Panc1 (cell line): ENCODE results near the gene MFAP4.
"Not testable (repeated sequence)": the region's sequence is repeated elsewhere in the genome, so short reads cannot be mapped to it uniquely, and the experiment has no call there.

Source experiments
- POLR2AphosphoS5 ChIP-seq: IDR thresholded peaks from 2 replicates; pipeline ENCODE4 v1.6.1; 2012; ENCODE audit warnings: mild to moderate bottlenecking, low read depth, low read length, moderate library complexity
- TCF7L2 ChIP-seq: IDR thresholded peaks from 2 replicates; pipeline ENCODE4 v1.6.1; 2011; ENCODE audit warnings: mild to moderate bottlenecking, low read depth, low read length, inconsistent platforms
- TF ChIP-seq, protein P1 (sequence below): fragments of 450-650 bp; IDR thresholded peaks from 2 replicates; pipeline ENCODE4 v1.5.1; 2017; ENCODE audit warnings: mild to moderate bottlenecking
- TF ChIP-seq, protein P2 (sequence below), 2 experiments: IDR thresholded peaks; 2 replicates each; pipeline ENCODE4 v1.6.1; 2011 to 2012; ENCODE audit warnings: low read depth in 2 of 2, control low read depth in 1 of 2, low read length in 1 of 2, mild to moderate bottlenecking in 1 of 2, moderate library complexity in 1 of 2; ENCODE audit not compliant: insufficient read depth in 1 of 2

DNA sequence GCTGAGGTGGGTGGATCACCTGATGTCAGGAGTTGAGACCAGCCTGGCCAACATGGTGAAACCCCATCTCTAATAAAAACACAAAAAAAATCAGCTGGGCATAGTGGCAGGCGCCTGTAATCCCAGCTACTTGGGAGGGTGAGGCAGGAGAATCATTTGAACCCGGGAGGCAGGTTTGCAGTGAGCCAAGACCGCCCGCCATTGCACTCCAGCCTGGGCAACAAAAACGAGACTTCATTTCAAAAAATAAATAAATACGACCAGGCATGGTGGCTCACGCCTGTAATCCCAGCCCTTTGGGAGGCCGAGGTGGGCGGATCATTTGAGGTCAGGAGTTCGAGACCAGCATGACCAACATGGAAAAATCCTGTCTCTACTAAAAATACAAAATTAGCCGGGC, 33.6 kb downstream of the MFAP4 start:
- TF ChIP-seq, protein P1, sequence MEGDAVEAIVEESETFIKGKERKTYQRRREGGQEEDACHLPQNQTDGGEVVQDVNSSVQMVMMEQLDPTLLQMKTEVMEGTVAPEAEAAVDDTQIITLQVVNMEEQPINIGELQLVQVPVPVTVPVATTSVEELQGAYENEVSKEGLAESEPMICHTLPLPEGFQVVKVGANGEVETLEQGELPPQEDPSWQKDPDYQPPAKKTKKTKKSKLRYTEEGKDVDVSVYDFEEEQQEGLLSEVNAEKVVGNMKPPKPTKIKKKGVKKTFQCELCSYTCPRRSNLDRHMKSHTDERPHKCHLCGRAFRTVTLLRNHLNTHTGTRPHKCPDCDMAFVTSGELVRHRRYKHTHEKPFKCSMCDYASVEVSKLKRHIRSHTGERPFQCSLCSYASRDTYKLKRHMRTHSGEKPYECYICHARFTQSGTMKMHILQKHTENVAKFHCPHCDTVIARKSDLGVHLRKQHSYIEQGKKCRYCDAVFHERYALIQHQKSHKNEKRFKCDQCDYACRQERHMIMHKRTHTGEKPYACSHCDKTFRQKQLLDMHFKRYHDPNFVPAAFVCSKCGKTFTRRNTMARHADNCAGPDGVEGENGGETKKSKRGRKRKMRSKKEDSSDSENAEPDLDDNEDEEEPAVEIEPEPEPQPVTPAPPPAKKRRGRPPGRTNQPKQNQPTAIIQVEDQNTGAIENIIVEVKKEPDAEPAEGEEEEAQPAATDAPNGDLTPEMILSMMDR = not testable (repeated sequence)
- TF ChIP-seq, protein P2, sequence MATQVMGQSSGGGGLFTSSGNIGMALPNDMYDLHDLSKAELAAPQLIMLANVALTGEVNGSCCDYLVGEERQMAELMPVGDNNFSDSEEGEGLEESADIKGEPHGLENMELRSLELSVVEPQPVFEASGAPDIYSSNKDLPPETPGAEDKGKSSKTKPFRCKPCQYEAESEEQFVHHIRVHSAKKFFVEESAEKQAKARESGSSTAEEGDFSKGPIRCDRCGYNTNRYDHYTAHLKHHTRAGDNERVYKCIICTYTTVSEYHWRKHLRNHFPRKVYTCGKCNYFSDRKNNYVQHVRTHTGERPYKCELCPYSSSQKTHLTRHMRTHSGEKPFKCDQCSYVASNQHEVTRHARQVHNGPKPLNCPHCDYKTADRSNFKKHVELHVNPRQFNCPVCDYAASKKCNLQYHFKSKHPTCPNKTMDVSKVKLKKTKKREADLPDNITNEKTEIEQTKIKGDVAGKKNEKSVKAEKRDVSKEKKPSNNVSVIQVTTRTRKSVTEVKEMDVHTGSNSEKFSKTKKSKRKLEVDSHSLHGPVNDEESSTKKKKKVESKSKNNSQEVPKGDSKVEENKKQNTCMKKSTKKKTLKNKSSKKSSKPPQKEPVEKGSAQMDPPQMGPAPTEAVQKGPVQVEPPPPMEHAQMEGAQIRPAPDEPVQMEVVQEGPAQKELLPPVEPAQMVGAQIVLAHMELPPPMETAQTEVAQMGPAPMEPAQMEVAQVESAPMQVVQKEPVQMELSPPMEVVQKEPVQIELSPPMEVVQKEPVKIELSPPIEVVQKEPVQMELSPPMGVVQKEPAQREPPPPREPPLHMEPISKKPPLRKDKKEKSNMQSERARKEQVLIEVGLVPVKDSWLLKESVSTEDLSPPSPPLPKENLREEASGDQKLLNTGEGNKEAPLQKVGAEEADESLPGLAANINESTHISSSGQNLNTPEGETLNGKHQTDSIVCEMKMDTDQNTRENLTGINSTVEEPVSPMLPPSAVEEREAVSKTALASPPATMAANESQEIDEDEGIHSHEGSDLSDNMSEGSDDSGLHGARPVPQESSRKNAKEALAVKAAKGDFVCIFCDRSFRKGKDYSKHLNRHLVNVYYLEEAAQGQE (IDR thresholded peaks at IDR 0.05; ENCODE audit: insufficient read depth in 1 of 2, low read depth in 2 of 2, low read length in 1 of 2) = not testable (repeated sequence)
- not testable (repeated sequence) for TF ChIP-seq POLR2AphosphoS5, TCF7L2
